ENCODE data around the gene SSTR3.

Gene SSTR3

DNA sequence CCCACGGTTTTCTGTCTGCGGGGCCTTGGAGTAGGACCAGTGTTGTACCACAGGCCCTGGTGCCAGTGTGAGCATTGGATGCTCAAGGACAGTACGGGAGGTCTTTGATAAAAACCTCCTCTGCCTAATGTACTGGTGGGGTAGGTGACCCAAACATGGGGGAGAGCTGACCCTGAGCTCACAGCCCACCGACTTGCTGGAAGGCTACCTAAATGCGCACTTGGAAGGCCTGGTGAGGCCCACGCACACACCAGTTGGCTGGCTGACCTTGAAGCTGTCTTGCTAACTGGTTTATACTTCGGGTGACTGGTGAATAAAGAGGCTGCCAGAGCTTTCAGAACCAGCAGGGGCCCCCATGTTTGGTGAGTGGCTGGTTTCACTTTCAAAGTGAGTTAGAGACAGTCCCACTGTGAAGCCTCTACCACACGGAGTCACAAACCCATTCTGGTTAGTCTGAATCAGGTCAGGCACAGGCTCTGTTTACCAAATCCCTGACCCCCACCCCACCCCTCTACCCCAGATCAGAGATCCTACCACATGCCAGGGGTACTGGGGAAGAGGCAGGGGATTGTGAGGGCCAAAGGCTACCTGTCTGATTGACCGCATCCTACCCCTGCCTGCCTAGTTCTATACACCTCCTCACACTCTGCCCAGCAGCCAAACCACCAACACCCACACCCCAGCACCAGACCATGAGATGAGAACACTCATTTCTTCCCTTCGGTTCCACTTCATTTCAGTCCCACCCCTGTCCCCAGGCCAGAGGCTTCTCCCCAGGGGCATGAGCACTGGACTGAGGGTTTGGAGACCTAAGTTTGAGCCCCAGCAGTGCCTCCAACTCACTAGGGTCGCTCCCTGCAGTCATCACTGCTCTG lies 49.8 kb downstream of the SSTR3 start:
- H3K27ac ChIP-seq (ENCODE audit: low read length), result no peak overlapping the region
- no peaks in the 10 kb centered on the region for H3K36me3 ChIP-seq (ENCODE audit: control insufficient read depth, low read depth, low read length)
- H3K9me3 ChIP-seq (ENCODE audit: control insufficient read depth, low read depth, low read length), result no peaks in the 10 kb centered on the region
- H3K9ac ChIP-seq (ENCODE audit: low read length), result no peak overlapping the region
- H3K4me1 ChIP-seq (ENCODE audit: control insufficient read depth, low read depth, low read length), result no peaks in the 10 kb centered on the region
- H3K4me3 ChIP-seq (ENCODE audit: low read length), result no peak overlapping the region
- peaks cover 6% of the 10 kb centered on the region for H3K27me3 ChIP-seq (ENCODE audit: control insufficient read depth, insufficient read depth, low read length)

DNA sequence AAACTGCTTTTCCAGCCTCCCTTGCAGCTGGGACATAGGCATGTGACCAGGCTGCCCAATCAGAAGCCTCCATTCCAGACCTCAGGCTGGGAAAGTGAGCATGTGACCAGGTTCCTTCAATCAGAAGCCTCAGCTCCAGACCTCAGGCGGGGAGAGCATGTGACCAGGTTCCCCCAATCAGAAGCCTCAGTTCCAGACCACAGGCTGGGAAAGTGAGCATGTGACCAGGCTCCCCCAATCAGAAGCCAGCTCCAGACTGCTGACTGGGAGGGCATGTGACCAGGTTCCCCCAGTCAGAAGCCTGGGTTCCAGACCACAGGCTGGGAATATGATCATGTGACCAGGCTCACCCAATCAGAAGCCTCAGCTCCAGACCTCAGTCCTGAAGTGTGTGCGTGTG lies 50.8 kb downstream of the SSTR3 start:
- no peak overlapping the region for H3K9ac ChIP-seq (ENCODE audit: low read length)
- H3K36me3 ChIP-seq (ENCODE audit: control insufficient read depth, low read depth, low read length), result no peaks in the 10 kb centered on the region
- H3K27ac ChIP-seq (ENCODE audit: low read length), result no peak overlapping the region
- no peaks in the 10 kb centered on the region for H3K9me3 ChIP-seq (ENCODE audit: control insufficient read depth, low read depth, low read length)
- H3K27me3 ChIP-seq (ENCODE audit: control insufficient read depth, insufficient read depth, low read length), result no peaks in the 10 kb centered on the region
- no peak overlapping the region for H3K4me3 ChIP-seq (ENCODE audit: low read length)
- no peaks in the 10 kb centered on the region for H3K4me1 ChIP-seq (ENCODE audit: control insufficient read depth, low read depth, low read length)

DNA sequence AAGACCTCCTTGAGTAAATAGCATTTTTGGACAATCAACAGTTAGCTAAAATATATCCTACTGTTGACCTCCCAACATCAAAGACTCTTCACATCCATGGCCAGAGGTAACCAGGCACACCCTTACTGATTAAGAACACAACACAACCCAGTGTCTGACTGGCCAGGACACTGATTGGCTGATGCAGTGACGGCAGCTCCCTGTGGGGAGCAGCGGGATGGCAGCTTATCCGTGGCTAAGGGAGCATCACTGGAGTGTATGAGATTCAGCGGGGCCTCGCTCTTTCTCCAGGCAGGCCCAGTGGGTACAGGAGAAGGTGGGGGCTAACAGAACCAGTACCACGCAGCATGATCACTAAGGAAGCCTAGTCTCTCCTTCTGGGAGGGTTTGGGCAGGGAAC lies 52.2 kb downstream of the SSTR3 start:
- Histone ChIP-seq H3K9me3 (ENCODE audit: control insufficient read depth, low read depth, low read length) (no peaks in the 10 kb centered on the region), H3K27me3 (ENCODE audit: control insufficient read depth, insufficient read depth, low read length) (no peaks in the 10 kb centered on the region), H3K27ac (ENCODE audit: low read length) (no peak overlapping the region), H3K4me3 (ENCODE audit: low read length) (no peak overlapping the region), H3K4me1 (ENCODE audit: control insufficient read depth, low read depth, low read length) (no peaks in the 10 kb centered on the region), H3K9ac (ENCODE audit: low read length) (no peak overlapping the region), H3K36me3 (ENCODE audit: control insufficient read depth, low read depth, low read length) (no peaks in the 10 kb centered on the region)

DNA sequence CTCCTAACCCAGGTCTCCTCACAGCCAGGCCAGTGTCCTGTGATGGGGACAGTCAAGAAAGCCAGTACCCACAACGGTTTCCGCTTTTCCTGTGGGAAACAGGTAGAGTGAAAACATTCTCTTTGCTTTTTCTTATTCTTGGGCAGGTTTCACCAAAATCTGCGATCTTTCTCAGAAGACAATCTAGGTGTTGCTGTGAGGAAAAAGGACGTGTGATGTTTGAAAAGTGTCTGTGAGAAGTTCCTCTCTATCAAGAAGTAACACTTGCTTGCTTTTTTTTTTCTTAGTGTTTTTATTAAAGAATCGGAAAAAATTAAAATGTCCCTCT lies 53.4 kb downstream of the SSTR3 start:
- Histone ChIP-seq H3K27ac (ENCODE audit: low read length) (no peak overlapping the region), H3K27me3 (ENCODE audit: control insufficient read depth, insufficient read depth, low read length) (no peaks in the 10 kb centered on the region), H3K9me3 (ENCODE audit: control insufficient read depth, low read depth, low read length) (no peaks in the 10 kb centered on the region), H3K9ac (ENCODE audit: low read length) (no peak overlapping the region), H3K36me3 (ENCODE audit: control insufficient read depth, low read depth, low read length) (no peaks in the 10 kb centered on the region), H3K4me3 (ENCODE audit: low read length) (no peak overlapping the region), H3K4me1 (ENCODE audit: control insufficient read depth, low read depth, low read length) (no peaks in the 10 kb centered on the region)

DNA sequence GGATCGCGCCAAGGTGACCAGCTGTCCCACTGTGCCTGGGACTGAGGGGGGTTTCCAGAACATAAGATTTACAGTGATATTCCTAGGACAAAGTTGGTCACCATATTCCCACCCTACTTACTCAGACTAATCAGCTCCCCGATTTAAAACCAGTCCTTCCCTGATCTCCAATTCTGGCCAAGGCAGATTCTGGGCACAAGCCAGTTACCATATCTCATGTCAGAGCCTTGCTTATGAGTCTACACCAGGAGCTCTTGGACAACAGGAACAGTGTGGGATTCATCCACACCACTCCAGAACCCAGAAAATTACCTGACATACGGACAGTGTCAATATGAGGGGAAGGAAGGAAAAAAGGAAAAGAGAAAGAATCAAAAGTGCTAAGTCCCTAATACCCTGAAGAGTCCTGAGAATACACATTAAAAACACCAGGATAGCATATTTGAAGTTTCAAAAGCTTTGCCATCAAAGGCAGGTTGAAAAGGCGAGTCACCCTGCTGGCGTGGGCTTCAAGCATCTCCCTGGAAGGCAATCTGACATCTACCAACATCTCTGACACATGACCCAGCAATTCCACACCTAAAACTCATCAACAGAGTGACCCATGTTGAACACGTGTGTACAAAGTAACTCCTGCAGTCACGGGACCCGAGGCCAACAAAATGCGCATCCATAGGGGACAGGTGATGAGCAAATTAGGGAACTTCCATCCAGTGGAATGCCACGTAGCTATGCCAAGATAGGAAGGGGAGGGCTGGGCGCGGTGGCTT lies 54.6 kb downstream of the SSTR3 start:
- Histone ChIP-seq H3K4me3 (ENCODE audit: low read length) (no peak overlapping the region), H3K27me3 (ENCODE audit: control insufficient read depth, insufficient read depth, low read length) (no peaks in the 10 kb centered on the region), H3K4me1 (ENCODE audit: control insufficient read depth, low read depth, low read length) (no peaks in the 10 kb centered on the region), H3K27ac (ENCODE audit: low read length) (no peak overlapping the region), H3K9me3 (ENCODE audit: control insufficient read depth, low read depth, low read length) (no peaks in the 10 kb centered on the region), H3K36me3 (ENCODE audit: control insufficient read depth, low read depth, low read length) (no peaks in the 10 kb centered on the region), H3K9ac (ENCODE audit: low read length) (no peak overlapping the region)

DNA sequence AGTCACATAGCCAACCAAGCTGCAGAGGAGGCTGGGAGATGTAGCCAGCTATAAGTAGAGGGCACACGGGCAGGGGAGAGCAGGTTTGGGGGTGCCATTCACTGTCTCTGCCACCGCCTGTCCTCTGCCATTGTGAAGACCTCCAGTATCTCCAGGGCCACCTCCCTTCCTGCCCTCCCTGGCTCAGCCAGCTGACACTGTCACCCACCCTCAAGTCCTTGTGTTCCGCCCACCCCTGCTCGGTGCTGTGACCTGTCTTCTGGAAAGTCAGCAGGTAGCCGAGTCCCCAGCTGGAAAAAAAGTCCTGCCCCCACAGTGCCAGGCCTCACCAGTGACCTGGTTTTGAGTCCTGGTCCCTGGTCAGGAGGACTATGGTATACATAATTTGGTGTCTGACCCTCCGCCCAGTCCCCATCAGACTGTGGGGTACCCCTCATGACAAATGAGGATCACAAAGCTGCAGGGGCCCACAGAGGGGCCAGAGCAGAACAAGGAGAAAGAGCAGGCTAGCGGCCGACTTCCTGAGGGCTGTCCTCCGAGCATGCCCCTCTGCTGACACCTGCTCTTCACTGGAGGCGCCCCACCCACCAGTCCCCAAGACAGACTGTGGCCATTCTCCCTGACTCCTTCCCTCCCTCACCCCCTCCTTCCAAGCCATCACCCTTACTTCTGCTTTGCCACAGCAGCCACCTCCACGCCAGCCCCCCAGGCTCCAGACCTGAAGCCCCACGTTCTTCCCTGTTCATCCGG lies 55.4 kb downstream of the SSTR3 start:
- Histone ChIP-seq H3K36me3 (ENCODE audit: control insufficient read depth, low read depth, low read length) (no peaks in the 10 kb centered on the region), H3K4me3 (ENCODE audit: low read length) (no peak overlapping the region)

DNA sequence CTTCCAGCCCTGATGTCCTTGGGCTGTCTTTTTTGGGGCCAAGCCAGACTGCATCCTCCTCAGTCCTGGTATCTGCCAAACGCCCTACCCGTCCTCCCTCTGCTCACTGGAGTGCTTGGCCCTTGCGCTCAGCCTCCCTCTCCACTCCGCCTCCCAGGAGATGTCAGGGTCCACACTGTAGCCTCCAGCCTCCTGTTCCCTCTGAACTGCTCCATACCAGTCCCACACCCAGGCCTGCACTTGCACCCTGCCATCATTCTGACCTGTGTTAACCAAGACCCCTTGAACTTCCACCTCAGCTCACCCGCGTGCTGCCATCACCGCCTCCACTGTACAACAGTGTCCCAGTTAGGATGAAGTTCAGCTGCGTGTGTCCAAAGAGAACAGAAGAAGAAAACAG lies 56.3 kb downstream of the SSTR3 start:
- H3K4me1 ChIP-seq (ENCODE audit: control insufficient read depth, low read depth, low read length), result no peaks in the 10 kb centered on the region
- H3K4me3 ChIP-seq (ENCODE audit: low read length), result no peak overlapping the region
- no peaks in the 10 kb centered on the region for H3K9me3 ChIP-seq (ENCODE audit: control insufficient read depth, low read depth, low read length)
- H3K27me3 ChIP-seq (ENCODE audit: control insufficient read depth, insufficient read depth, low read length), result no peaks in the 10 kb centered on the region
- H3K27ac ChIP-seq (ENCODE audit: low read length), result no peak overlapping the region
- no peak overlapping the region for H3K9ac ChIP-seq (ENCODE audit: low read length)
- H3K36me3 ChIP-seq (ENCODE audit: control insufficient read depth, low read depth, low read length), result no peaks in the 10 kb centered on the region

More for the DNA sequence above, 55.4 kb downstream of the SSTR3 start:
- Histone ChIP-seq H3K27me3 (ENCODE audit: control insufficient read depth, insufficient read depth, low read length) (no peaks in the 10 kb centered on the region), H3K9me3 (ENCODE audit: control insufficient read depth, low read depth, low read length) (no peaks in the 10 kb centered on the region), H3K27ac (ENCODE audit: low read length) (no peak overlapping the region), H3K9ac (ENCODE audit: low read length) (no peak overlapping the region), H3K4me1 (ENCODE audit: control insufficient read depth, low read depth, low read length) (no peaks in the 10 kb centered on the region)

DNA sequence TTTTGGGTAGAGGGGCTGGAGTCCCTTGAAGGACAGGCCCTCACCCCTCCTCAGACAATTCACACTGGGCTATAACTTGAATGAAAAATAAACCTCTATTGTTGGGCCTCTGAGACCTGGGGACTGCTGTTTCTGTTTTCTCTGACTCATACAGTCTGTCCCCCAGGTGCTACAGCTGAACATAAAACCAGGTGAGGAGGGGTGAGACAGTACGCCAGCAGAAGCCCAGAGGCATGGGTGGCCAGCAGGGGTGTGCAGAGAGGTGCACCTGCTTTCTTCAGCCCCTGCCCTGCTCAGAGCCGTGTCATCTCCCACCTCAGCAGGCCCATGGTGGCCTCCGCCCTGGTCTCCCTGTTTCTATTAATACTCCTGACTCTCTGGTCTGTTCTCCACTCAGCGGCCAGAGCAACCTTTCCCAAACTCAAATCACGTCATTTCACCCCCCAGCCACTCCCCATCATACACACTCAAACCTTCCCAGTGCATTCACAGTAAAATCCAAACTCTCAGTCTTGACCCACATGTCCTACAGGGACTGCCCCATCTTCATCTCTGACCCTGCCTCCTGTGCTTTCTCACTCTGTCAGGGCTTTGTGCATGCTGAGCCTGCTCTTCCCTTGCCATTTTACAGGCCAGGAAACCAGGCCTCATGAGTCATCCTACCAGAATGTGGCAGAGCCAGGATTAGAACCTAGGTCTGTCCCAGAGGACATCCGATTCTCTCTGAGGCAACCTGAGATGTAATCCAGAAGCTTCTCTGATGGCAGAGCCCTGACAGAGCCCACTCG lies 57.2 kb downstream of the SSTR3 start:
- Histone ChIP-seq H3K4me3 (ENCODE audit: low read length) (no peak overlapping the region), H3K4me1 (ENCODE audit: control insufficient read depth, low read depth, low read length) (no peaks in the 10 kb centered on the region), H3K27me3 (ENCODE audit: control insufficient read depth, insufficient read depth, low read length) (no peaks in the 10 kb centered on the region)

More for the DNA sequence above, 57.2 kb downstream of the SSTR3 start:
- H3K27ac ChIP-seq (ENCODE audit: low read length), result no peak overlapping the region
- no peaks in the 10 kb centered on the region for H3K9me3 ChIP-seq (ENCODE audit: control insufficient read depth, low read depth, low read length)
- H3K9ac ChIP-seq (ENCODE audit: low read length), result no peak overlapping the region
- no peaks in the 10 kb centered on the region for H3K36me3 ChIP-seq (ENCODE audit: control insufficient read depth, low read depth, low read length)
